Measurements from ENCODE around the gene APLP2.

APLP2 gene

DNA sequence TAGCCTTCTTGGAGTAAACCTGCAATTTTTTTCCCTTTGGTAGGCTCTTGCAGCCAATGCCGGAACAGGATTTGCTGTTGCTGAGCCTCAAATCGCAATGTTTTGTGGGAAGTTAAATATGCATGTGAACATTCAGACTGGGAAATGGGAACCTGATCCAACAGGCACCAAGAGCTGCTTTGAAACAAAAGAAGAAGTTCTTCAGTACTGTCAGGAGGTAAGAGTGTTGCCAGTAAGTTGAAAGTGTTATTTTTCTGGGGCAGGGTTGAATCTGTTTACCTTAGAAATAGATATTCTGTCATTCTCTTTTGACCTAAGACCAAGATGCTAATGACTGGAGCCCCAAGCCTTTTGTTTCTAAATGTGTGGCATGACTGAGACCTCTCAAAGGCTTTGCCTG lies 39.7 kb downstream of the APLP2 start:
- Histone ChIP-seq H3K9me3 (ENCODE audit: insufficient read depth, low read length) (no peaks in the 10 kb centered on the region), H4K20me1 (ENCODE audit: insufficient read depth, low read length) (peaks cover 12% of the 10 kb centered on the region; the same call in 1 of the 2 replicates), H3K27ac (ENCODE audit: low read length) (no peak overlapping the region), H3K36me3 (replicated peaks; ENCODE audit: low read depth, low read length) (peaks cover 21% of the 10 kb centered on the region), H3K4me2 (ENCODE audit: low read length) (no peak overlapping the region), H3K4me3 (ENCODE audit: low read length) (no peak overlapping the region), H3K27me3 (ENCODE audit: low read depth, low read length) (no peaks in the 10 kb centered on the region), H2AFZ (ENCODE audit: low read depth, low read length) (no peak overlapping the region), H3K79me2 (ENCODE audit: low read length) (peaks cover 9% of the 10 kb centered on the region; the same call in 1 of the 2 replicates), H3K4me1 (ENCODE audit: low read length) (no peaks in the 10 kb centered on the region), H3K9ac (ENCODE audit: low read length) (no peak overlapping the region)
- TF ChIP-seq, protein P1, sequence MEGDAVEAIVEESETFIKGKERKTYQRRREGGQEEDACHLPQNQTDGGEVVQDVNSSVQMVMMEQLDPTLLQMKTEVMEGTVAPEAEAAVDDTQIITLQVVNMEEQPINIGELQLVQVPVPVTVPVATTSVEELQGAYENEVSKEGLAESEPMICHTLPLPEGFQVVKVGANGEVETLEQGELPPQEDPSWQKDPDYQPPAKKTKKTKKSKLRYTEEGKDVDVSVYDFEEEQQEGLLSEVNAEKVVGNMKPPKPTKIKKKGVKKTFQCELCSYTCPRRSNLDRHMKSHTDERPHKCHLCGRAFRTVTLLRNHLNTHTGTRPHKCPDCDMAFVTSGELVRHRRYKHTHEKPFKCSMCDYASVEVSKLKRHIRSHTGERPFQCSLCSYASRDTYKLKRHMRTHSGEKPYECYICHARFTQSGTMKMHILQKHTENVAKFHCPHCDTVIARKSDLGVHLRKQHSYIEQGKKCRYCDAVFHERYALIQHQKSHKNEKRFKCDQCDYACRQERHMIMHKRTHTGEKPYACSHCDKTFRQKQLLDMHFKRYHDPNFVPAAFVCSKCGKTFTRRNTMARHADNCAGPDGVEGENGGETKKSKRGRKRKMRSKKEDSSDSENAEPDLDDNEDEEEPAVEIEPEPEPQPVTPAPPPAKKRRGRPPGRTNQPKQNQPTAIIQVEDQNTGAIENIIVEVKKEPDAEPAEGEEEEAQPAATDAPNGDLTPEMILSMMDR (IDR thresholded peaks at IDR 0.05; ENCODE audit: low read depth, low read length), result no peak
- no peak for TF ChIP-seq EZH2phosphoT487 (IDR thresholded peaks at IDR 0.05; ENCODE audit: low read depth)

GRCh38 chr11:130110339-130111108 lies 40.8 kb downstream of the APLP2 start:
- no peak overlapping the region for H2AFZ ChIP-seq (ENCODE audit: low read depth, low read length)
- no peaks in the 10 kb centered on the region for H3K4me1 ChIP-seq (ENCODE audit: low read length)
- no peak overlapping the region for H3K9ac ChIP-seq (ENCODE audit: low read length)
- H3K36me3 ChIP-seq (replicated peaks; ENCODE audit: low read depth, low read length), result peaks cover 21% of the 10 kb centered on the region
- H3K4me3 ChIP-seq (ENCODE audit: low read length), result no peak overlapping the region
- no peaks in the 10 kb centered on the region for H3K9me3 ChIP-seq (ENCODE audit: insufficient read depth, low read length)
- peaks cover 12% of the 10 kb centered on the region; the same call in 1 of the 2 replicates for H4K20me1 ChIP-seq (ENCODE audit: insufficient read depth, low read length)
- TF ChIP-seq EZH2phosphoT487 (IDR thresholded peaks at IDR 0.05; ENCODE audit: low read depth), result no peak
- TF ChIP-seq, protein P1 (IDR thresholded peaks at IDR 0.05; ENCODE audit: low read depth, low read length), result no peak
- peaks cover 9% of the 10 kb centered on the region; the same call in 1 of the 2 replicates for H3K79me2 ChIP-seq (ENCODE audit: low read length)
- H3K27me3 ChIP-seq (ENCODE audit: low read depth, low read length), result no peaks in the 10 kb centered on the region
- H3K4me2 ChIP-seq (ENCODE audit: low read length), result no peak overlapping the region
- H3K27ac ChIP-seq (ENCODE audit: low read length), result no peak overlapping the region

GRCh38 chr11:130112071-130112830 lies 42.6 kb downstream of the APLP2 start:
- H3K27ac ChIP-seq (ENCODE audit: low read length), result no peak overlapping the region
- no peaks in the 10 kb centered on the region for H3K9me3 ChIP-seq (ENCODE audit: insufficient read depth, low read length)
- H3K4me1 ChIP-seq (ENCODE audit: low read length), result no peaks in the 10 kb centered on the region
- no peak for TF ChIP-seq EZH2phosphoT487 (IDR thresholded peaks at IDR 0.05; ENCODE audit: low read depth)
- TF ChIP-seq, protein P1 (IDR thresholded peaks at IDR 0.05; ENCODE audit: low read depth, low read length), result no peak
- H3K4me2 ChIP-seq (ENCODE audit: low read length), result no peak overlapping the region
- peaks cover 17% of the 10 kb centered on the region for H3K36me3 ChIP-seq (replicated peaks; ENCODE audit: low read depth, low read length)
- H2AFZ ChIP-seq (ENCODE audit: low read depth, low read length), result no peak overlapping the region
- H3K4me3 ChIP-seq (ENCODE audit: low read length), result no peak overlapping the region
- H3K27me3 ChIP-seq (ENCODE audit: low read depth, low read length), result no peaks in the 10 kb centered on the region
- H3K9ac ChIP-seq (ENCODE audit: low read length), result no peak overlapping the region
- H3K79me2 ChIP-seq (ENCODE audit: low read length), result no peaks in the 10 kb centered on the region
- peaks cover 12% of the 10 kb centered on the region; the same call in 1 of the 2 replicates for H4K20me1 ChIP-seq (ENCODE audit: insufficient read depth, low read length)

GRCh38 chr11:130114281-130114680 lies 44.6 kb downstream of the APLP2 start:
- H4K20me1 ChIP-seq (ENCODE audit: insufficient read depth, low read length), result peaks cover 10% of the 10 kb centered on the region; the same call in 1 of the 2 replicates
- no peak overlapping the region for H3K27ac ChIP-seq (ENCODE audit: low read length)
- no peak overlapping the region for H2AFZ ChIP-seq (ENCODE audit: low read depth, low read length)
- H3K9me3 ChIP-seq (ENCODE audit: insufficient read depth, low read length), result no peaks in the 10 kb centered on the region
- H3K4me1 ChIP-seq (ENCODE audit: low read length), result peaks cover 17% of the 10 kb centered on the region
- TF ChIP-seq, protein P1 (IDR thresholded peaks at IDR 0.05; ENCODE audit: low read depth, low read length), result no peak
- TF ChIP-seq EZH2phosphoT487 (IDR thresholded peaks at IDR 0.05; ENCODE audit: low read depth), result no peak
- no peaks in the 10 kb centered on the region for H3K79me2 ChIP-seq (ENCODE audit: low read length)
- H3K9ac ChIP-seq (ENCODE audit: low read length), result no peak overlapping the region
- H3K36me3 ChIP-seq (replicated peaks; ENCODE audit: low read depth, low read length), result peaks cover 17% of the 10 kb centered on the region
- H3K27me3 ChIP-seq (ENCODE audit: low read depth, low read length), result no peaks in the 10 kb centered on the region
- no peak overlapping the region for H3K4me2 ChIP-seq (ENCODE audit: low read length)
- no peak overlapping the region for H3K4me3 ChIP-seq (ENCODE audit: low read length)

All from OCI-LY3 (cell line).